ENCODE data around the gene TBXAS1. TPM values are rescaled to one million over a fixed set of nuclear protein-coding genes. Genes with fewer than 3 reads are reported as not detected.

Gene TBXAS1
- total and polyA plus RNA-seq, 2 donors from 2014 or later, result 14.2 to 33.6 TPM

- DNase-seq, result no peak
- no peaks in the 10 kb centered on the region for H3K4me1 ChIP-seq (ENCODE audit: control insufficient read depth in 2 of 3, insufficient read depth in 2 of 3, low read depth in 1 of 3, low read length in 3 of 3)
- no peak overlapping the region for H3K9ac ChIP-seq (ENCODE audit: low read length in 3 of 3)
- TF ChIP-seq CTCF (IDR thresholded peaks at IDR 0.05; ENCODE audit: borderline replicate concordance, extremely low read depth, insufficient read depth), result no peak
- H3K4me3 ChIP-seq (ENCODE audit: low read length in 3 of 3), result no peak overlapping the region
- no peak for FAIRE-seq
- intact Hi-C loops (cut with DNase I), result no loop called here
- H3K36me3 ChIP-seq (ENCODE audit: control insufficient read depth in 2 of 3, insufficient read depth in 3 of 3, low read length in 3 of 3), result no peaks in the 10 kb centered on the region
- H3K9me3 ChIP-seq (ENCODE audit: control insufficient read depth in 2 of 3, insufficient read depth in 1 of 3, low read length in 3 of 3), result no peaks in the 10 kb centered on the region
- H3K27ac ChIP-seq (ENCODE audit: low read depth in 2 of 2, low read length in 2 of 2), result no peak overlapping the region
- no peaks in the 10 kb centered on the region for H3K27me3 ChIP-seq (ENCODE audit: control insufficient read depth, insufficient read depth, low read length)
Measured at GRCh38 chr7:139985811-139986210, 156.7 kb downstream of the TBXAS1 start.

GRCh38 chr7:139987691-139988516, 158.8 kb downstream of the TBXAS1 start:
- intact Hi-C loops (cut with DNase I), result no loop called here
- no peak overlapping the region for H3K27ac ChIP-seq (ENCODE audit: low read depth in 2 of 2, low read length in 2 of 2)
- no peaks in the 10 kb centered on the region for H3K27me3 ChIP-seq (ENCODE audit: control insufficient read depth, insufficient read depth, low read length)
- no peak overlapping the region for H3K4me3 ChIP-seq (ENCODE audit: low read length in 3 of 3)
- no peak overlapping the region for H3K9ac ChIP-seq (ENCODE audit: low read length in 3 of 3)
- no peaks in the 10 kb centered on the region for H3K9me3 ChIP-seq (ENCODE audit: control insufficient read depth in 2 of 3, insufficient read depth in 1 of 3, low read length in 3 of 3)
- H3K4me1 ChIP-seq (ENCODE audit: control insufficient read depth in 2 of 3, insufficient read depth in 2 of 3, low read depth in 1 of 3, low read length in 3 of 3), result no peaks in the 10 kb centered on the region
- H3K36me3 ChIP-seq (ENCODE audit: control insufficient read depth in 2 of 3, insufficient read depth in 3 of 3, low read length in 3 of 3), result no peaks in the 10 kb centered on the region
- FAIRE-seq, result no peak
- DNase-seq, result no peak
- TF ChIP-seq CTCF (IDR thresholded peaks at IDR 0.05; ENCODE audit: borderline replicate concordance, extremely low read depth, insufficient read depth), result no peak

- Histone ChIP-seq H3K4me3 (ENCODE audit: low read length in 3 of 3) (no peak overlapping the region), H3K27me3 (ENCODE audit: control insufficient read depth, insufficient read depth, low read length) (no peaks in the 10 kb centered on the region), H3K36me3 (ENCODE audit: control insufficient read depth in 2 of 3, insufficient read depth in 3 of 3, low read length in 3 of 3) (no peaks in the 10 kb centered on the region), H3K27ac (ENCODE audit: low read depth in 2 of 2, low read length in 2 of 2) (no peak overlapping the region), H3K9ac (ENCODE audit: low read length in 3 of 3) (no peak overlapping the region), H3K9me3 (ENCODE audit: control insufficient read depth in 2 of 3, insufficient read depth in 1 of 3, low read length in 3 of 3) (no peaks in the 10 kb centered on the region), H3K4me1 (ENCODE audit: control insufficient read depth in 2 of 3, insufficient read depth in 2 of 3, low read depth in 1 of 3, low read length in 3 of 3) (no peaks in the 10 kb centered on the region)
- intact Hi-C loops (cut with DNase I), result no loop called here
- FAIRE-seq (no peak), DNase-seq (no peak)
- no peak for TF ChIP-seq CTCF (IDR thresholded peaks at IDR 0.05; ENCODE audit: borderline replicate concordance, extremely low read depth, insufficient read depth)
Measured at GRCh38 chr7:139989366-139990141, 160.5 kb downstream of the TBXAS1 start.

Measured in kidney (tissue), 14 donors.